Loucy (cell line): ENCODE data around the gene GUCY1A1.

Source experiments
- CTCF ChIP-seq: fragments of 200-600 bp; sonication (generic); conservative IDR thresholded peaks from 2 replicates; pipeline ENCODE4 v1.5.1; 2014; ENCODE audit warnings: mild to moderate bottlenecking, antibody characterized with exemption, low read length
- EZH2phosphoT487 ChIP-seq: fragments of 200-600 bp; IDR thresholded peaks from 2 replicates; pipeline ENCODE4 v1.6.1; 2018; ENCODE audit warnings: antibody characterized with exemption, mild to moderate bottlenecking, moderate library complexity, borderline replicate concordance

- TF ChIP-seq CTCF, result no peak
- no peak for TF ChIP-seq EZH2phosphoT487
Measured at GRCh38 chr4:155724731-155725130, 58.1 kb downstream of the GUCY1A1 start.
